ENCODE results near the gene AFAP1.
A peak's percentile ranks its signal among the peaks of the same experiment; 100 is the strongest.

AFAP1 gene

DNA sequence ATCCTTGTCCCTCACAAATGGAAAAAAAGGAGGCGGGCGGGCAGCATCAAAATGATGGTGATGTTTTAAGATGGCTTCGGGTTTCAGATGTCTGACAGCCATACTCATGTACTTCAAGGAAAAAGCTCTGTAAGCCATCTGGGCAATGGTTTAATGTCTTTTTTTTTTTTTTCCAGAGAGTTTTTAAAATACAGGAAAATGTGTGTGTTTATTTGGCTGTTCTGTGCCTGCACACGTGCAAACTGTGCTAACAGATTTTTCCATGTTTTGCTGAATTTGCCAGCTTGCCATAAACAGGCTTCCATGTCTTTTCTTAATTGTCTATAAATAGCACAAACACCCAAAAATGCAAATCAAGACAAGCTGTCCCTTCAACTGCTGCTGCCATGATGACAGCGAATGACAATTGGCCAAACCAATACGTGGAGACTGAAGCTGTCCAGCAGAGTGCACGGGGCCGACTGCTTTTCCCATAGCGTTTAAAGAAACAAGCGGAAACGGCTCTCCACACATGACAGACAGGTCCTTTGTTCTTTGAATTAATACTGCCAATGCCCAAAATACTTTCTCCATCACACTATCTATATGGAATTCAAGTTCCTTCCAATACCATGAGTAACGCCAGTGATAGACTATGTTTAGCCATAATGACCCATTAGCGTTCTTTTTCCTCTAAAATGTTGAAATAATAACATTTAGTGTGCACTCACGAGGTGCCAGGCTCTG lies 35.7 kb downstream of the AFAP1 start:
- Histone ChIP-seq H3K27me3 (ENCODE audit: control insufficient read depth, insufficient read depth, low read length) (no peaks in the 10 kb centered on the region), H3K4me3 (ENCODE audit: low read length) (no peak overlapping the region), H3K27ac (ENCODE audit: low read depth, low read length) (peak overlapping the region; percentile 67), H3K9ac (ENCODE audit: low read length) (no peak overlapping the region), H3K4me1 (ENCODE audit: control insufficient read depth, insufficient read depth, low read length) (peaks cover 44% of the 10 kb centered on the region), H3K36me3 (ENCODE audit: control insufficient read depth, insufficient read depth, low read length) (no peaks in the 10 kb centered on the region)

DNA sequence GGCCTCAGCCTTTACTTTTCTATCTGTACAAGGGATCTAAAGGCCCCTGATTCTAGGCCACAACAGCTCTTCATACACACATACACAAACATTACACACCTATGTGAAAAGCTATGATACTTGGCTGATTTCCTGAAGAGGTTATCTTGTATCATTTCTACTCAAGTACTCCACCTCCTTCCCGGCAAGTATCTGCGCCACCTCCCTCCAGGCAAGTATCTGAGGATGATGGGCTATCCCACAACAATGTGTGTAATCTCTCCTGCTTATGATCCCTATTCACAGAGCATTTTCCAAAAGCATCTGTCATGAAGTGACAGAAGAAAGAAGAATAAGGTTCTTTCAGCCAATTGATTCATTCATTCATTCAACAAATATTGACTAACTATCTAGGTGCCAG lies 36.8 kb downstream of the AFAP1 start:
- peak overlapping the region; percentile 33 for H3K27ac ChIP-seq (ENCODE audit: low read depth, low read length)
- no peak overlapping the region for H3K9ac ChIP-seq (ENCODE audit: low read length)
- H3K4me1 ChIP-seq (ENCODE audit: control insufficient read depth, insufficient read depth, low read length) = peaks cover 46% of the 10 kb centered on the region
- no peak overlapping the region for H3K4me3 ChIP-seq (ENCODE audit: low read length)
- H3K36me3 ChIP-seq (ENCODE audit: control insufficient read depth, insufficient read depth, low read length) = no peaks in the 10 kb centered on the region
- no peaks in the 10 kb centered on the region for H3K27me3 ChIP-seq (ENCODE audit: control insufficient read depth, insufficient read depth, low read length)

DNA sequence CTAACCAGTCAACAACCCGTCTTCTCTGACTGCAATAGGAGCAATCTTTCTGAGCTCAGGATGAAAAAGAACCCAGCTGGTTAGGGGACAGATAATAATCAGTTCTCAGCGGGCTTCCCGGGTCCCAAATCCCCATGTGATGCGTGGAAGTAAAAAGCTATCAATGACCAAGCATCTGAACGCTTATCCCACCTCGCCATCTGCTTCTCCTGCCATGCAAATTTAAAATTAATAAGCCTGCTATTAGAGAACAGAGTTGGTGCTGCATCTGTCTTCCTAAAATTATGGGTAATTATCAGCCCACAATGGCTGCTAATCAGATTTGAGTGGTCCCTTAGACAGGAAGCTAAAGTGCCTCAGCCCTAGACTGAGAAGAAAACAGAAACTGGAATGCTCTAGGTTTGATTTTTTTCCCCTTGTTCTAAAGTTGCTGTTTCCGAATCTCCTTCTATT lies 37.5 kb downstream of the AFAP1 start:
- Histone ChIP-seq H3K4me1 (ENCODE audit: control insufficient read depth, insufficient read depth, low read length) (peaks cover 46% of the 10 kb centered on the region), H3K9ac (ENCODE audit: low read length) (no peak overlapping the region), H3K27me3 (ENCODE audit: control insufficient read depth, insufficient read depth, low read length) (no peaks in the 10 kb centered on the region), H3K4me3 (ENCODE audit: low read length) (no peak overlapping the region), H3K27ac (ENCODE audit: low read depth, low read length) (peak overlapping the region; percentile 33), H3K36me3 (ENCODE audit: control insufficient read depth, insufficient read depth, low read length) (no peaks in the 10 kb centered on the region)

DNA sequence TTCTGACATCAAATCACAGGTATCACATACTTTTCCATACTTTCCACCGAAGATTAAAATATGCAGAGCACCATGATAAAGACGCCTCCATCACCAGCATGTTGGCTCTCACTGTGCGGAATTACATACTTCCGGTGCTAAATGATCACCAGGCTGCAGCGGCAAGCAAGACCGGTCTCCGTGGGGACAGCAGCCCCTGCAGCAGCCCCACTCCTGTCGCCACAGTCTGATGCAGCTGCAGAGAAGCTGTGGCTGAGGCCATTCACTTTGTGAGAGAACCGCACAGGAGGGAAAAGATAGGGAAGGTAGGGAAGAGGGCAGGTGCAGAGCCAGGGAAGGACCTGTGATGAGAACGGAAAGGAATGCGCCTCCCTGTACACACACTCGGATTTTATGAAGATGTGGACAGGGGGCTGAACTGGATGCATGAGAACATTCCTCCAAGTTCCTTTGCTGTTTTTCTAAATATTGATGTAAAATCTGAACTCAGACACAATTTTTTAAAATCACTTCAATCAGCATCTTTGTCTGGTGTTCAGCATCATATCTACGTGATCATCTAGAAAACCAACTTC lies 38.3 kb downstream of the AFAP1 start:
- Histone ChIP-seq H3K4me1 (ENCODE audit: control insufficient read depth, insufficient read depth, low read length) (peaks cover 43% of the 10 kb centered on the region), H3K9ac (ENCODE audit: low read length) (no peak overlapping the region), H3K36me3 (ENCODE audit: control insufficient read depth, insufficient read depth, low read length) (no peaks in the 10 kb centered on the region), H3K4me3 (ENCODE audit: low read length) (no peak overlapping the region), H3K27ac (ENCODE audit: low read depth, low read length) (no peak overlapping the region), H3K27me3 (ENCODE audit: control insufficient read depth, insufficient read depth, low read length) (no peaks in the 10 kb centered on the region)

DNA sequence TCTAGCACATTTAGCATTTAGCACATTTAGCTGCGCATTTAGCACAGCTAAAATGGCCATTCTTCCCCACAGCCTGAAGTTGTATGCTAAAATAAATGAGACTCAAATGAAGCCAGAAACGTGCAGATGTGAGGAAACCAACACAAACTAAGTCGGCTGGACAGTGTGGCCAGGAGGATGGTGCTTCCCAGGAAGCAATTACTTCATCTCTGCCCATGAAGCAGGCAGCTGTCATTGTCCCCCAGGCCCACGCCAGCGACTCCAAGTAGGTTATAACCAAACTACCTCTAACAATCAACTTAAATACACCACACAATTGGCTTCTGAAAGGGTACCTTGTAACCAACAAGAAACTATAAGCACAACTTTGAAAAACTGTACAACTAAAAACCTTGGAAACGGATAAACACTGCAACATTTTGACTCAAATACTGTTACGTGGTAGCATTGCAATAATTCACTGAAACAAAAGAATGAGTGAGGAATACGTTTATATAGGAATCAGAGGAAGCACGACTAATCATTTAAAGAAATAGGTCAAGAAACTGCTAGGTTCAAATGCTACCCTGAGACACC lies 39.2 kb downstream of the AFAP1 start:
- no peaks in the 10 kb centered on the region for H3K36me3 ChIP-seq (ENCODE audit: control insufficient read depth, insufficient read depth, low read length)
- peaks cover 34% of the 10 kb centered on the region for H3K4me1 ChIP-seq (ENCODE audit: control insufficient read depth, insufficient read depth, low read length)
- no peak overlapping the region for H3K4me3 ChIP-seq (ENCODE audit: low read length)
- H3K27me3 ChIP-seq (ENCODE audit: control insufficient read depth, insufficient read depth, low read length) = no peaks in the 10 kb centered on the region
- H3K9ac ChIP-seq (ENCODE audit: low read length) = no peak overlapping the region
- H3K27ac ChIP-seq (ENCODE audit: low read depth, low read length) = peak overlapping the region; percentile 16

DNA sequence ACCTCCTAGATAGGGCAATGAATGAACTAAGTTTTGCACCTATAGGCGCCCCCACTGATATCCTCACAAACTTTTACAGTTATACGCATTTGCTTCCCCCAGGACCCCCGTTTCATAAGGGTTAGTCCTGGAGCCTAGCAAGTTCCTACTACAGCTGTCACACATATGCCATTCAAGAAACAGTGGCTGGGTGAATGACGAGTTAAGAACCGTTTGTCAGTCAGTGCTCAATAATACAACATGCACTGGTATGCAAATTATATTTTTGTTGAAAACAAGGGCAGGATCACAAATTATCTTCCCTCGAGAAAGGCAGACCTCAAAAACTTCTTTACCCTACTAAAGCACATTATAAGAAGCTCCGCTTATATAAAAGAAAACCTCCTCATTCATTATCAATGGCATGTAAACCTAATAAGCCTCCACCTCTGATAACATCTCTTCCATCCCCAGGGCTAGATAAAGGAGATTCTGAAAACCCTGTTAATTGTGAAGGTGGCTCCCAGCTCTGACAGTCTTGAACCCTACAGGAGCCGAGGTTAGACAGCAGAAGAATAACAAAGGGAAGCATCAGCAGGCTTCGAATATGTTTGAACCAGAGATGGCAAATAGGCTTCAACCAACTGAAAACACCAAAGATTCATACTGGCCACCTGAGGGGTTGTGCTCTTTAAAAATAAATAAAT lies 40.3 kb downstream of the AFAP1 start:
- H3K4me3 ChIP-seq (ENCODE audit: low read length) = no peak overlapping the region
- peaks cover 32% of the 10 kb centered on the region for H3K4me1 ChIP-seq (ENCODE audit: control insufficient read depth, insufficient read depth, low read length)
- no peak overlapping the region for H3K27ac ChIP-seq (ENCODE audit: low read depth, low read length)
- no peaks in the 10 kb centered on the region for H3K36me3 ChIP-seq (ENCODE audit: control insufficient read depth, insufficient read depth, low read length)
- no peaks in the 10 kb centered on the region for H3K27me3 ChIP-seq (ENCODE audit: control insufficient read depth, insufficient read depth, low read length)
- no peak overlapping the region for H3K9ac ChIP-seq (ENCODE audit: low read length)

DNA sequence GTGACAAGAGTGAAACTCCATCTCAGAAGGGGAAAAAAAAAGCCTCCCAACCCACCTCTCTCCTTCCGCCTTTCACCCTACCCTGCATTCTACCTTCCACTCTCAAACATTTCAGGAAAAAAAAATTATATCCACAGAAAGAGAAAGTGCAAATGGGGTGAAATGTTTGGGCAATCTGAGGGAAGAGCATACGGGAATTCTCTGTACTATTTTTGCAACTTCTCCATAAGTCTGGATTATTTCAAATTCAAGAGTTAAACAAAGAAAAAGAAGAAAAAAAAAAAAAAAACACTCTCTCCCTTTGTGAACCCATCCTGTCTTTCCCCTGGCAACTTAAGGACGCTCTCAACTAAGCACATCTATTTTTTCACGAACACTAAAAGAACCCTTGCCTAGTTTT lies 41.3 kb downstream of the AFAP1 start:
- H3K27me3 ChIP-seq (ENCODE audit: control insufficient read depth, insufficient read depth, low read length) = no peaks in the 10 kb centered on the region
- H3K4me1 ChIP-seq (ENCODE audit: control insufficient read depth, insufficient read depth, low read length) = peaks cover 29% of the 10 kb centered on the region
- H3K27ac ChIP-seq (ENCODE audit: low read depth, low read length) = peak overlapping the region; percentile 6
- H3K9ac ChIP-seq (ENCODE audit: low read length) = no peak overlapping the region
- H3K4me3 ChIP-seq (ENCODE audit: low read length) = no peak overlapping the region
- H3K36me3 ChIP-seq (ENCODE audit: control insufficient read depth, insufficient read depth, low read length) = no peaks in the 10 kb centered on the region

DNA sequence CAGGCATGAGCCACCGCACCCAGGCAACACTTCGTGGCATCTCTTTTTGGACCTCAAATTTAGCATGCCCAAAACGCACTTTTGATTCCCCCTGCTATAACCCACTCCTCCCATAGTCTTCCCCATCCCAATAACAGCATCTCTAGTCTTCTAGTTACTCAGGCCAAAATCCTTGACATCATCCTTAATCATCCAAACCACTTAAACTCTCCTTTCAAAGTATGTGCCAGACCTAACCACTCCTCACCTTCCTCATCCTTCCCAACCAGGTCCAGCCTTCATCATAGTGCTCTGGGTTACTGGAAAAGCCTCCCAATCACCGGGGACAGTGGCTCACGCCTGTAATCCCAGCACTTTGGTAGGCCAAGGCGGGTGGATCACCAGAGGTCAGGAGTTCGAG lies 41.9 kb downstream of the AFAP1 start:
- no peak overlapping the region for H3K27ac ChIP-seq (ENCODE audit: low read depth, low read length)
- H3K4me1 ChIP-seq (ENCODE audit: control insufficient read depth, insufficient read depth, low read length) = peaks cover 26% of the 10 kb centered on the region
- H3K36me3 ChIP-seq (ENCODE audit: control insufficient read depth, insufficient read depth, low read length) = no peaks in the 10 kb centered on the region
- H3K4me3 ChIP-seq (ENCODE audit: low read length) = no peak overlapping the region
- H3K9ac ChIP-seq (ENCODE audit: low read length) = no peak overlapping the region
- no peaks in the 10 kb centered on the region for H3K27me3 ChIP-seq (ENCODE audit: control insufficient read depth, insufficient read depth, low read length)

DNA sequence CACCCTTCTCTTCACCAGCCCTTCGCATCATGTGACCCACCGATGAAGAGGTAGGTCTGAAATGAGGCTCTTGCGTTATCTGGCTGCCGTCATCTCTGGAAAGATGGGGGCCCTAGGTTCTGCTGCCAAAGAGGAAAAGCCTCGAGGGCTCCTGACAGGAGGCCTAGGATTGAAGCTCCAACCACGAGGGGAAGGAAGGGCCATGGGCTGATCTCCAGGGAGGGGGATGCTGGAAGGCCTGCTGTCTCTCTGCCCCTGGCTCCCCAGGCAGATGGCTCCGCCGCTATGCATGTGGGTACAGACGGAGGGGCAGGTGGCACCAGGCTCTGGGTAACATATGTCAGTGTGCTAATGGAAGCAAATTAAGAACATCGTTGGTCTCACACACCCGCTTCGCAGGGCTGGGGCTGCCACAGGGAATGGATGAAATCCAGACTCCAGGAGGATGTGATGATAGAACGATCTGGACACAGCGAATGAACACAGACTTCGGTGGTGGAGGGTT lies 44.9 kb downstream of the AFAP1 start:
- peaks cover 20% of the 10 kb centered on the region for H3K4me1 ChIP-seq (ENCODE audit: control insufficient read depth, insufficient read depth, low read length)
- H3K36me3 ChIP-seq (ENCODE audit: control insufficient read depth, insufficient read depth, low read length) = no peaks in the 10 kb centered on the region
- no peak overlapping the region for H3K9ac ChIP-seq (ENCODE audit: low read length)
- no peak overlapping the region for H3K4me3 ChIP-seq (ENCODE audit: low read length)
- no peaks in the 10 kb centered on the region for H3K27me3 ChIP-seq (ENCODE audit: control insufficient read depth, insufficient read depth, low read length)
- peak overlapping the region; percentile 46 for H3K27ac ChIP-seq (ENCODE audit: low read depth, low read length)

DNA sequence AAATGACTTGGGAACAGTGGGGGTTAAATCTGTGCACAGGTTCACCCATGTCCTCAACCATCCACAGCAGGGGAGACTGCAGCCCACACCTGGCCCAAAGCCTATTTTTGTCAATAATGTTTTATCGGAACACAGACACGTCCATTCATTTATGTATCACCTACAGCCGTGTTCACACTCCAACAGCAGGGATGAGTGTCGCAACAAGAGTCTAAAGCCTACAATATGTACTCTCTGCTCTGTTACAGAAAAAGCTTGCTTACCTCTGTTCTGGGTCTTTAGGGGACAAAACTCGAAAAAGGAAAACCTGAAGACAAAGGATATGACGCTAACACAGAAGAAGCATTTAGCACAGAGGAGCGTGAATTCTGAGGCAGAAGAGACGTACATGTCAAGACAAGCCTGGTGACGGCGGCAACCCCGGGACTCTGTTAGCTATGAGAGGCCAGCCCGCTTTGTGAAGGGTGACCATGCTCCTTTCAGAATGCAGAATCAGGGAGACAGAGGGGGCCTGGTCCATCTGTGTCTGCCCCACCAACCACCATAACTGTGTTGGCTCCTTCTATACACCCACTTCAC lies 45.5 kb downstream of the AFAP1 start:
- Histone ChIP-seq H3K9ac (ENCODE audit: low read length) (no peak overlapping the region), H3K27me3 (ENCODE audit: control insufficient read depth, insufficient read depth, low read length) (no peaks in the 10 kb centered on the region), H3K36me3 (ENCODE audit: control insufficient read depth, insufficient read depth, low read length) (no peaks in the 10 kb centered on the region), H3K4me1 (ENCODE audit: control insufficient read depth, insufficient read depth, low read length) (peaks cover 20% of the 10 kb centered on the region), H3K4me3 (ENCODE audit: low read length) (no peak overlapping the region), H3K27ac (ENCODE audit: low read depth, low read length) (peak overlapping the region; percentile 46)

DNA sequence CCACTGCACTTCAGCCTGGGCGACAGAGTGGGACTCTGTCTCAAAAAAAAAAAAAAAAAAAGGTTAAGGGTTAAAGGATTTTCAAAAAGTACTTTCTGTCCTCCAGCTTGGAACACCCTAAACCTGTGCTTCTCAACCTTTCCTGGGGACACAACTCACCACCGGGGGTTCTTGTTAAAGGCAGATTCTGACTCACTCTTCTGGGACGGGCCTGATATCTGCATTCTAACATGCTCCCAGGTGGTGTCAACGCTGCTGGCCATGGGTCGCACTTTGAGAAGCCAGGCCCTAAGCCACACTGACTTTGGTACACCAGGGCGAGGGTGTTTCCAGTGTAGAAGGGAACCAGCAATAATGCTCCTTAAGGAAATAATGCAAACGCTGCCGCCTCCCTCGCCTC lies 46.1 kb downstream of the AFAP1 start:
- Histone ChIP-seq H3K4me1 (ENCODE audit: control insufficient read depth, insufficient read depth, low read length) (peaks cover 18% of the 10 kb centered on the region), H3K27ac (ENCODE audit: low read depth, low read length) (peak overlapping the region; percentile 46), H3K4me3 (ENCODE audit: low read length) (no peak overlapping the region)

More for the DNA sequence above, 46.1 kb downstream of the AFAP1 start:
- Histone ChIP-seq H3K36me3 (ENCODE audit: control insufficient read depth, insufficient read depth, low read length) (no peaks in the 10 kb centered on the region), H3K27me3 (ENCODE audit: control insufficient read depth, insufficient read depth, low read length) (no peaks in the 10 kb centered on the region), H3K9ac (ENCODE audit: low read length) (no peak overlapping the region)
